Measurements from ENCODE around the gene BCAS1. TPM values are rescaled to one million over a fixed set of nuclear protein-coding genes. Genes with fewer than 3 reads are reported as not detected.

The BCAS1 gene
- total RNA-seq, 1 donor from 2014 or later, result not detected

DNA sequence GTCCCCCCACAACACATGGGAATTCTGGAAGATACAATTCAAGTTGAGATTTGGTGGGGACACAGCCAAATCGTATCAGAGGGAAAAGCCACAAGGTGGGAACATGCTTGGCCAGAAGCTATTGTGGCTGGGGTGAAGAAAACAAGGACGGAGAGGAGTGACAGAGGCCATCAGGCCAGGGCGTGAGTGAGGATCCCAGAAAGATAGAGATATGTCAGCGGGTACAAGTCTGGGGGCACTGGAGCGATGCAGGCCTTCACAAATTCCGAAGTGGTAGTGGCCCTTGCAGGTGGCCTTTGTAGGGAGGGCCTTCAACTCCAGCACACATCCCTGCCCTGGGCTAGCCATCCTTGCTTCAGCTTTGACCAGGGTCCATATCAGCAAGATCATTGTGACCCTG lies 159.1 kb downstream of the BCAS1 start:
- DNase-seq (ENCODE audit: low read depth, low spot score), result no peak

DNA sequence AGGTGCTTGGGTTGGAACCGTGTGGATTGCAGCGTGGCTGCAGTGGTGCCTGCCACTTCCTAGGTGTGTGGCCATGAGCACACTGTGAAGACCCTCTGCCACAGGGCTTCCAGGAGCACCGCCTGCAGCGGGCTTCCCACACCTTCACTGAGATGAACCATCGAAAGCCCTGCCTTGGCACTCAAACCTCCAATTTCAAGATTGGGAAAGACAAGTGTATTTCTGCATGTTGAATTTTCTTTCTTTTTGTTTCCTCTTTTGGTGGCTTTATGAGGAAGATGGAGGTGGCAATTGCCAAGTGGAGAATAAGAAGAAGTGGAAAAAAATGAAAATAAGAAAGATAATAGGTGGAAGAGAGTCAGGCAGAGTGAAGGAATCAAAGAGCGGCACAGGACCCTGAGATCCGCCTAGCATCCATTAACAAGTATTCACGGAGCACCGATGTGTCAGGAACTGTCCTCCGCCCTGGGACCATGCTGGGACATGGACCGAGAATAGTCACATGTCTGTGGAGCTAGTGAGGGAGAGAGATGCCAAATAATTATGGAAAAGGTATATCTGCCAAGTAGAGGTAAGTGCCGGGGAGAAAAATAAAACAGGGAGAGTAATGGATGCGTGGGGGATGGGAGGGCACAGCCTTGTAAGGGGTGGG lies 159.9 kb downstream of the BCAS1 start:
- no peak for DNase-seq (ENCODE audit: low read depth, low spot score)

DNA sequence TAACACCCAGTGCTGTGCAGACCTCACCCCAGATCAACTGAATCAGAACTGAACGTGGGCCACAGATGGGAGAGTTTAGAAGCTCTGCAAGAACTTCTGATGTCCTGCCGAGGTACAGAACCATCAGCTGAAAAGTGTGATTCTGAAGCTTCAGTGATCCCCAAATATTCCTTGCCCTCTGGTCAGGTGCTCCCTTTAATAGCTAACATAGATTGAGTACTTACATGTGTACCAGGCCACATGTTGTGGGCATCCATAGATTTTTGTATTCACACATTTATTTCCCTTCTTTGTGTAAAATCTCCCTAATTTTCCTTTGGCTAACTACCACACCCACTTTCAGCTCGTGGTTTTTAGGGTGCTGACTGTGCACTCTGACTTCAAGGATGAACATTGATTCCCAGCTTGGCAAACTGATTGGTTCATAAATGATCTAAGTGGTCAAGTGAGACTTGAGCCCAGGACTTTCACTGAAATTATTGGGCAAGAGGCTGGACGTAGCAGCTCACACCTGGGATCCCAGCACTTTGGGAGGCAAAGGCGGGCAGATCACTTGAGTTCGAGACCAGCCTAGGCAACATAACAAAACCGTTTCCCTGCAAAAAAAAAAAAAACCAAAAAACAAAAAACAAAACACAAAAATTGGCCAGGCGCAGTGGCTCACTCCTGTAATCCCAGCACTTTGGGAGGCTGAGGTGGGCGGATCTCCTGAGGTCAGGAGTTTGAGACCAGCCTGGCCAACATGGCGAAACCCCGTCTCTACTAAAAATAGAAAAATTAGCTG lies 162.2 kb downstream of the BCAS1 start:
- no peak for DNase-seq (ENCODE audit: low read depth, low spot score)

DNA sequence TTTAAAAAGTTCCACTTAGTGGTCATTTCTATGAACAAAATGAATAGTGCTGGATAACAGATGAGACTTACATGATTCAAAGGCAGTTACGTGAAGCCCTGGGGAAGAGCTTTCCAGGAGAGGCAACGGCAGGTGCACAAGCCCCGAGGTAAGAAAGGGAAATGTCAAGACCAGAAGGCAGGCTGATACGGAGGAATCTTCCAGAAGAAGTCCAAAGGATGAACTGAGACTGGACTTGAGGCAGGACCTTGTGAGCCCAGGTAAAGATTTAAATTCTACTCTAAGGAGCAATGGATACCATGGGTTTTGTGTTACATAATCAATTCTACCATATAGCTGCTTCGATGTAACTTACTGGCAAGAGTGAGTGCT lies 164.6 kb downstream of the BCAS1 start:
- DNase-seq (ENCODE audit: low read depth, low spot score), result no peak

DNA sequence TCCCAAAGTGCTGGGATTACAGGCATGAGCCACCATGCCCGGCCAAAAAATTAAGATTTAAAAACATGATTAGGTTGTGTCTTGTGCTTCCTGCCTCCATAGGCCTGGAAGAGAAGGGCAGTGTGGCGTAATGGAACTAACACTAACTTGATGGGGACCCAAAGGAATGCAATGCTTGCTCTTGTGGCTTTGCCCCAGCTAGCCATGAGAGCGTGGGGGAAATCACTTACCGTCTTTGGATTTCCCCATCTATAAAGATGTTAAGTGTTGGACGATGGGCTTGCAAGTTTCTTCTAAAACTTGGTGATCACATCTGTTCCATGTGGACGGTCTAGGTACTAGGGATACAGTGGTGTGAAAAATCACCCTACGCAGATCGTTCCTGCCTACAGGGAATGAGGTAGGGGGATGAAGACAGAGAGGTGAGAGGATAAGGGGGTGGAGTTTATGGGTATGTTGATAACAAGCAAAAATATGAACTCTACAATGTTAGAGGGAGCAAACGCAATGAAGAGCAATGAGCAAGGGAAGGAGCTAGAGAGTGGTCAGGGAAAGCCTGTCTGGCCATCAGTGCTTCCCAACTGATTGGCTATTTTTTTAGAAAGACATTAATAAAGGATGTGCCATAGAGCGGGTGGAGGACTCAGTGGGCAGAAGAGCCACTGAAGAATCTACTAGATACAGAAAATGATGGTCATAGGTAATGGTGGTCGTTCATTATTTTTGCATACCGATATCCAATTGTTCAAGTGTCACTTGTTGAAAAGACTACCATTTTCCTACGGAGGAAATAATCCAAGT lies 165.2 kb downstream of the BCAS1 start:
- DNase-seq (ENCODE audit: low read depth, low spot score), result no peak

DNA sequence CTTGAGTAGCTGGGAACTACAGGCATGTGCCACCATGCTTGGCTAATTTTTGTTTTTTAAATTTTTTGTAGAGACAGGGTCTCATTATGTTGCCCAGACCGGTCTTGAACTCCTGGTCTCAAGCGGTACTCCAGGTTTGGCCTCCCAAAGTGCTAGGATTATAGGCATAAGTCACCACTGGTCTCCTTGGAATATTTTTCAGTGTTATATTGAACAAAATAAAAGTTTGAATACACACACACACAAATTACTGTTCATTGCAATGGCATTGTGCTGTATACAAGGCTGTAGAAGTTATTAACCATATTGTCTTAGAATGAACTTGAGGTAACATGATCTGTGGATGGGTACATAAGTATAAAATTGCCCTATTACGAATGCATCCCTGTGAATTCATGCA lies 166.1 kb downstream of the BCAS1 start:
- DNase-seq (ENCODE audit: low read depth, low spot score), result no peak

DNA sequence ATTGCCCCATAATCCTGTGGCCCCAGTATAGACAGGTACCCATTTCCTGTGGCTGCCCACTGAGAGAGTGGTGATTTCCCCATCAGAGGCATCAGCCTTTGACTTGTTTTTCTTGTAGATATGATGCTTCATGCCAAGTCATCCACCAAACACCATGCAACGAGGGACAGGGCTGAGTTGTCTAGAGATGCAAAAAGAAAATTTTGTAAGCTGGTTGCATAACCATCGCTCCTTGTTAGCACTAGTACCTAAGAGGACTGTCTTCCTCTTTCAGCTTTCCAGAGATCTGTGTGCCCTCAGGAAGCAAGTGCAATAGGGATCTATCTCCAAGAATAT lies 166.8 kb downstream of the BCAS1 start:
- DNase-seq (ENCODE audit: low read depth, low spot score), result no peak

DNA sequence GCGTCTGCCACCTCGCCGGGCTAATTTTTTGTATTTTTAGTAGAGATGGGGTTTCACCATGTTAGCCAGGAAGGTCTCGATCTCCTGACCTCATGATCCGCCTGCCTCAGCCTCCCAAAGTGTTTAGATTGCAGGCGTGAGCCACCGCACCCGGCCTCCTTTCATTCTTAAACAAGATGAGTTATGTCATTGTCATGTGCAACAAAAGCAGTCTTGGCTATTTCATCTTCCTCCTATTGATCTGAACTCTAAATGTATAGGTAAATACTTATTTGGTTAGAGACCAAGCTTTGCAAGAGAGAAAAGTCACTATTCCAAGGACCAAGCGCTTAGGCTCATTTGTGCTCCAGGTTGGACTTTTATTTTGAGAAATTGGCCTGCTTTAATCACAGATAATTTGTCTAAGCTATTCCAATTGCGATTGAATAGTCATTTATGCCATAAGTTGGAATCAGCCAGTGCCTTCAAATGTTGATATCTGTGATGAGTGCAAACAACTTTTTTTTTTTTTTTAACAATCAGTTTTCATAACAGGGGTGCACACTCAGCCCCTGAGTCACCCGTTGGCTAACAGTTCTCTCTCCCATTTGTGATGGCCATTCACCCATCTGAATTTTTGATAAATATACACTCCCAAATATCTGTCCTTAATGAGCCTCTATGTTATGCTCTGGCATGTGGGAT lies 167.3 kb downstream of the BCAS1 start:
- DNase-seq (ENCODE audit: low read depth, low spot score), result no peak

DNA sequence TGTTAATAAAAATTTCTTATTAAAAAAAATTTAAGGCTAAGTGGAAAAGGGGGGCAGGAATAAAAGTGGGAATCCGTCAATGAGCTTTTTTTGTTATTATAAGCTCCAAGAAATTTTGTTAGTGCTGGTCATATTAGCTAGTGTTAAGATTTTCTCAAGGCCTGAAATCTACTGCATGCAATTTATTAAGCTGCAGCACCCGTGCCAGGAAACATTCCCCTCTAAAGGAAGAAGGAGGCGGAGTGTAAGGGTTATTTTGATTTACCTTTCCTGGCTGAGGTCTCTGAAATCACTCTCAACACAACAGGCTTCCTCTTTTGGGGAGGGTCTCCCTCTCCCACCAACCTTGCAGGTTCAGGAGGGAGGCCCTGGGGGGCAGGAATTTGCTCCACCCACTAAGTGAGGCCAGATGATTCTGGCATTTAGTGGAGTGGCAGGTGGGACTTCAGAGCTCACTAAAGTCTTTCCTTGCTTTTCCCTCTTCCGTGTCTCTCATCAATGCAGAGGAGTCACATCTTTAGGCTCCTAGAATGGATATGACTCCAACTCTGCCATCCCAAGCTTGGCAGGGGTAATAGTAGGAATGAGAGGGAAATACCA lies 168.8 kb downstream of the BCAS1 start:
- DNase-seq (ENCODE audit: low read depth, low spot score), result no peak

DNA sequence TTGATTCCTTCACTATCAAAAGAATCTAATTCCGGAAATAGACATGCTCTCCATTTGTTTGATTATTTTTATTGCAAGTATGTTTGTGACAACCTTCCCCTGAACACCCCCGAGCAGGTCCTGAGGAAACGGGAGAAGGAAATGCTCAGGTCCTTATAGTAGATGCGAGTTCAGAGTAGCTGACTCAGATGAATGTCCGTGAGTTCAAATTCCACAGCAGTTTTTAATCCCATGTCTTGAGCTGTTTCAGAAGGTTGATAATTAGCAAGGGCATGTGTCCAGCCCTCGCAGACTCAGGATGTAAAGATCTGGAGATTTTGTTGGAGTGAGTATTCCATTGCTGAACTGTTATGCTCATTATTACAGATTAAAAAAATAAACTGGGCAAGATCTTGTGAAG lies 169.3 kb downstream of the BCAS1 start:
- no peak for DNase-seq (ENCODE audit: low read depth, low spot score)

DNA sequence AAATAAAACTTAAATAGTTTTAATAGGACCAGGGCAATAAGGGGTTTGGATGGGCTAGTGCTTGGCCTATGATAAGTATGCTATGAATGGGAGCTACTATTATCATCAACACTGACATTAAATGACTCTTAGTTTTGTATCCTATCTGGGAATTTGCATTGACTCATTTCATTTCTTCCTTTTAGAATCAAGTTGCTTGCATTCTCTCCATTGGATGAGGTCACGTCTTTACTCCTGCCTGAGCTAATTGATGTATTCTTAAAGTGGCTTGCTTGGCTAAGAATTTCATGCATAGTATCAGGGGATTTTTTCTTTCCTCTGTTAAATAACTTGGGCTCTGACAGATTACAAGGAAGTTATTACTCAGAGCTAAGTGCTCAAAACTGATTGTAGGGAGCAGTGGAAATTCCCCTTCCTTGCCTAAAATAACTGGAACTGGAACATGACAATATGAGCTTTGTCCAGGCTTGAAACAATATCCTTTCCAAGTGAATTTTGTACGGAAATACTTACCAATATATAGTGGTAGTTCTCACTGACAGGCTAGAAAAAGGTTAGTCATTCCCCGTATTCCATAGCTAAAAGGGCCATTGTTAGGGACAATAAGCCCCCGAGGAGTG lies 169.9 kb downstream of the BCAS1 start:
- DNase-seq (ENCODE audit: low read depth, low spot score), result peak; percentile 86

DNA sequence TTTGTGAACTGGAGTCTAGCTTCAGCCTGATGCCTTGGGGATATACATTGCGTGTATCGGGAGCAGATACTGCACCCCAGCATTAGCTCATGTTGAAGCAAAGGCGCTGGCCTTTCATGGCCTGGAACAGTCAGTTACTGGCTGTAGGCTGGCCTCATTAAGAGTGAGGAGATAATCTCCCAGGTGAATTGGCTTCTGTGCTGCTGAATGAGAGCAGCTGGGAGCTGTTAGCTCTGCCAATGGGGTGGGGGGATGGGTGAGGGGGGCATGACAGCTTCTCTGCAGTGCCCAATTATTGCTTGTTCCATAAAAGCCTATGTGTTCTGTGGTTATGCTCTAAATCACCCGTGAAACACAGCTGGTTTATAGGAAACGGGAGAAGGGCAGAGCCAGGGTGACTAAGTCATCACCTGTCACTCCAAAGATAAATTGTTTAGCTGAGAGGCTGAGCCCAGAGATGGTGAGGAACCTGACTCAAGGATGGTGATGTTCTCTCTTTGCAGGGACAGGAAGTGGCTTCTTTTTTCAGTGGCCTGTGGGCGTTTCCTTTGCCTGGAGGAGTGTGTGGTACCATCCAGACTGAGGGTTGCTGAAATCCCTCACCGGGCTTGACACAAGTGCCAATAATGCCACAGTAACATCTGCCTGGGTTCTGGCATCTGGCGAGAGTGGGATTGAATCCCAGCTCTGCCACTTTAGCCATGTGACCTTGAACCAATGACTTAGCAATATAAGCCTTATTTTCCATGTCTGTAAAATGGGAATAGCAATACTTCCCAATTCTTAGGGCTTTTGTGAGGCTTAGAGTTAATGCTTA lies 170.8 kb downstream of the BCAS1 start:
- DNase-seq (ENCODE audit: low read depth, low spot score), result no peak

DNA sequence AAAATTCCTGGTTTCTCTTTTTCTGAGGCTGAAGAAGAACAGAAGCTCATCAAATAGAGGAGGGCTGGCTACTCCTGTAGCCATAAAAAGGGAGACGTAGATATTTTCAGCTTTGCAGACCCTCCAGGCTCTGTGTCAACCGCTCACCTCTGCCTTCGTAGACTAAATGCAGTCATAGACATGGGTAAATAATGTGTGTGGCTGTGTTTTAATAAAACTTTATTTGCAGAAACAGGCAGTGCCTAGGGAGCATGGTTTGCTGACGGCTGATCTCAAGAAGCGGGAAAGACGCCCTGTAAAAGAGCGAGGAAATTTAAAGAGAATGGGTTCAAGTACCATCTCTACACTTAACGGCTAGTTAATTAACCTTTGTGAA lies 171.8 kb downstream of the BCAS1 start:
- DNase-seq (ENCODE audit: low read depth, low spot score), result no peak

DNA sequence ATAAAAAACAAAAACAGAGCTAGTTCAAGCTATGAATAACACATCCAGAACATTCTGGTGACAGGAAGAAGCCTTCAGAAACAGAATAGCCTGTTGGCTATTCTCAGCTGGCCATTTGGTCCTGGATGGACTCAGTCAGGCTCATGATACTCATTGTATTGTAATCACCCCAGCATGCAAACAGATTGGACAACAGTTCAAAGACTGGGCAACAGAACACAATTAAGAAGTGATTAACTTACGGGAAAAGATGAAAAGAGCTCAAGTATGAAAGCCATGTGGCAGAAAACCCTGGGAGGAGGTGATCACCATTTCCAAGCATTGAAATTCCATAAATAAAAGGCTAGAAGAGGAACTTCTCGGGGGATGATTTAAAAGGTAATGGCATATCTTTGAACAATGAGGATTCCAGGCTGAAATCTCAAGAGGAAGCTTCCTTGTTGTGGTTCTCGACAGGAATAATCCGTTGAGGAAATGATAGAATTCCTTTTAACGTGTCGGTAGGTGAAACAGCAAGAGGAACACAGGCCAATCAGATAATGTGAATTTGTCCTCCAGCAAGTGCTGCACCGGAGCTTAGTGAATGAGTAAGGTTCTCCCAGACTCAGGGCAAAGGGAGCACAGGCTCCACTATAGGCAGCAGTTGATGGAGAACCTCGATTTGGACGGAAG lies 172.4 kb downstream of the BCAS1 start:
- DNase-seq (ENCODE audit: low read depth, low spot score), result peak; percentile 71

DNA sequence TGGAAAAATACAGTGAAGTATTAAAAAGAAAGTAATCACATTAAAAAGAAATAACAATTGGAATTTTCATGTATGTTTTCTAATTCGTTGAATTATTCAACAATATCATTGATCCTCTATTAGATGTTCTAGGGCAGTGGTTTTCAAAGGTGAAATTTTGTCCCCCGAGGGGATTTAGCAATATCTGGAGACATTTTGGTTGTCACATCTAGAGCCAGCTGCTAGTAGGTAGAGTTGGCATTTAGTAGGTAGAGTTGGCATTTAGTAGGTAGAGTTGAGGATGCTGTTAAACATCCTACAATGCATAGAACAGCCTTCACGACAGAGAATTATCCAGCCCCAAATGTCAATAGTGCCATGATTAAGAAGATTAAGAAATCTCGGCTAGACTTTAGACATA lies 173.7 kb downstream of the BCAS1 start:
- DNase-seq (ENCODE audit: low read depth, low spot score), result no peak

DNA sequence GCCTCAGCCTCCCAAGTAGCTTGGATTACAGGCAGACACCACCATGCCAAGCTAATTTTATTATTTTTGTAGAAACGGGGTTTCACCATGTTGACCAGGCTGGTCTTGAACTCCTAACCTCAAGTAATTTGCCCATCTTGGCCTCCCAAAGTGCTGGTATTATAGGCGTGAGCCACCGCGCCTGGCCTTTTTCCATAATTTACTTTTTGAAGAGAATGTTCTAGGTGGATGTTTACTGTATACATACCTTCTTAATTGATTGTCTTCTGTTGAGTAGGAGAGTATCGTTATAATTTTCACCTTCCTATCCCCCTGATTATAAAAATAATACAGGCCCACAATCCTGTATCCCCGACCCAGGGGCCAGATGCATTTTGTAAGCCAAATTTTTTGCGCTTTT lies 174.4 kb downstream of the BCAS1 start:
- DNase-seq (ENCODE audit: low read depth, low spot score), result no peak

DNA sequence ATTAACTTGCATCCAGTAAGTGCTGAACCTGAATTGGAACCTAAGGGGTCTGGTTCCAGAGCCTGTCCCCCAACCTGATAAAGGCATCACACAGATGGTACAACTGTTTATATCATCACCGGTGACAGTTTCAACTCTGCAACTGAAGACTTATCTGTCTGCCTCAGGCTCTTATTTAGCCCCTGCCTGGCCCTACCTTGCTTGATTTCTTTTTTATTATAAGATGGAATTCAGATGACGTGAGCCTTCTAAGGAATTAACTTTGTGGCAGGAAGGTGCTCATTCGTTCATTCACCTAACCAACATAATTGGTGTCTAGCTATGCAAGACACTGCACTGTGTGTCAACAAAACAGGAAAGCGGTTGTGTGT lies 175.0 kb downstream of the BCAS1 start:
- DNase-seq (ENCODE audit: low read depth, low spot score), result no peak

DNA sequence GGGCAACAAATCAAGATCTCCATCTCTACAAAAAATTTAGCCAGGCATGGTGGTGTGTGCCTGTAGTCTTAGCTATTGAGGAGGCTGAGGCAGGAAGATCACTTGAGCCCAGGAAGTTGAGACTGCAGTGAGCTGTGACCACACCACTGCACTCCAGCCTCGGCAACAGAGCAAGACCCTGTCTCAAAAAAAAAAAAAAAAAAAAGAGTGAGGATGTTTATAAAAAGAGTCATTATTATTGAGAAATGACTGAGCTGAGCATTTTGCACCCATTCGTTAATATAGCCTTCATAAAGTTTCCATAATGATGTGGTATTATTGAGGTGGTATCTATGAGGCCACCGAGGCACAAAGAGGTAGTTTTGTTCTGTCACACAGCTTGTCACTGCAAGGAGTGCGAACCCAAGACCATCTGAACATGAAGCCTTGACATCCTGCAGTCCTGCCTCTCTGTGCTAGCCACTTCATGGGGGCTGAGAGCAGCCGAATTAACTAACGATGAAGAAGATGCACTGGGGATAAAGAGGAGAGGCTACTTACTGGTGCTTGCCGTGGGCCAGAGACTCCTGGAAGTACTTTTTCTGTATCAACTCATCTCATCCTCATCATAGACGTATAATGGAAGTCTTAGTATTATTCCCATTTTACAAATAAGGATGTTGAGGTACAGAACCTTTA lies 175.5 kb downstream of the BCAS1 start:
- no peak for DNase-seq (ENCODE audit: low read depth, low spot score)
